ENCODE measurements around the gene AKAP1. TPM values are rescaled to one million over a fixed set of nuclear protein-coding genes. Genes with fewer than 3 reads are reported as not detected.
A peak's percentile ranks its signal among the peaks of the same experiment; 100 is the strongest.

The AKAP1 gene
- polyA plus RNA-seq, 3 donors, result 5.6 to 14.6 (median 6.8) TPM

- H3K36me3 ChIP-seq (replicated peaks in 1 of 2; ENCODE audit: control insufficient read depth in 1 of 2, insufficient read depth in 2 of 2, low read length in 2 of 2), result no peaks in the 10 kb centered on the region
- H3K9me3 ChIP-seq (replicated peaks in 1 of 2; ENCODE audit: control insufficient read depth in 1 of 2, insufficient read depth in 1 of 2, low read length in 2 of 2), result no peaks in the 10 kb centered on the region
- no peak overlapping the region for H2AFZ ChIP-seq (ENCODE audit: insufficient read depth, low read depth, low read length, poor library complexity, severe bottlenecking)
- Mint-ChIP-seq H3K27me3 (ENCODE audit: low read depth in 3 of 3) (peaks cover 27 to 50% (median 36%) of the 10 kb centered on the region in 3 donors), H3K4me3 (peak overlapping the region in 1 of 2 donors; percentile 7), H3K9me3 (peaks cover 0 to 2% (median 0%) of the 10 kb centered on the region in 7 donors), H3K4me1 (peaks cover 2% of the 10 kb centered on the region), H3K27ac (no peak overlapping the region), H3K36me3 (no peaks in the 10 kb centered on the region)
- no peak overlapping the region for H3K27ac ChIP-seq (ENCODE audit: low read depth in 1 of 2, low read length in 2 of 2)
- TF ChIP-seq, protein P1, sequence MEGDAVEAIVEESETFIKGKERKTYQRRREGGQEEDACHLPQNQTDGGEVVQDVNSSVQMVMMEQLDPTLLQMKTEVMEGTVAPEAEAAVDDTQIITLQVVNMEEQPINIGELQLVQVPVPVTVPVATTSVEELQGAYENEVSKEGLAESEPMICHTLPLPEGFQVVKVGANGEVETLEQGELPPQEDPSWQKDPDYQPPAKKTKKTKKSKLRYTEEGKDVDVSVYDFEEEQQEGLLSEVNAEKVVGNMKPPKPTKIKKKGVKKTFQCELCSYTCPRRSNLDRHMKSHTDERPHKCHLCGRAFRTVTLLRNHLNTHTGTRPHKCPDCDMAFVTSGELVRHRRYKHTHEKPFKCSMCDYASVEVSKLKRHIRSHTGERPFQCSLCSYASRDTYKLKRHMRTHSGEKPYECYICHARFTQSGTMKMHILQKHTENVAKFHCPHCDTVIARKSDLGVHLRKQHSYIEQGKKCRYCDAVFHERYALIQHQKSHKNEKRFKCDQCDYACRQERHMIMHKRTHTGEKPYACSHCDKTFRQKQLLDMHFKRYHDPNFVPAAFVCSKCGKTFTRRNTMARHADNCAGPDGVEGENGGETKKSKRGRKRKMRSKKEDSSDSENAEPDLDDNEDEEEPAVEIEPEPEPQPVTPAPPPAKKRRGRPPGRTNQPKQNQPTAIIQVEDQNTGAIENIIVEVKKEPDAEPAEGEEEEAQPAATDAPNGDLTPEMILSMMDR (IDR thresholded peaks at IDR 0.05), result no peak
- DNase-seq, result no peak
- no peak overlapping the region for H3K4me2 ChIP-seq (replicated peaks; ENCODE audit: extremely low read depth, low read length, poor library complexity, severe bottlenecking)
- peaks cover 6 to 14% of the 10 kb centered on the region in 2 donors for H3K27me3 ChIP-seq (ENCODE audit: control insufficient read depth in 2 of 2, insufficient read depth in 2 of 2, low read length in 2 of 2)
- intact Hi-C loops (cut with micrococcal nuclease), result no loop called here
- H3K4me1 ChIP-seq (ENCODE audit: control insufficient read depth in 1 of 2, insufficient read depth in 2 of 2, low read length in 2 of 2), result no peaks in the 10 kb centered on the region
- no CpG with 5 or more reads among the region's 1 CpG for WGBS (ENCODE audit: insufficient coverage)
- H3K4me3 ChIP-seq (replicated peaks in 1 of 3; ENCODE audit: low read depth in 2 of 3, low read length in 3 of 3), result no peak overlapping the region
- no peaks in the 10 kb centered on the region for H3K79me2 ChIP-seq (ENCODE audit: insufficient read depth, low read length)
- H3K9ac ChIP-seq (ENCODE audit: insufficient read depth, low read length, poor library complexity, severe bottlenecking), result no peak overlapping the region
- no peaks in the 10 kb centered on the region for H4K20me1 ChIP-seq (ENCODE audit: insufficient read depth, low read length)
Measured at GRCh38 chr17:57037411-57037810, 47.6 kb upstream of the AKAP1 start.

- DNase-seq, result no peak
Measured at GRCh38 chr17:57038486-57038885, 46.6 kb upstream of the AKAP1 start.

More at GRCh38 chr17:57038486-57038885, 46.6 kb upstream of the AKAP1 start:
- Histone ChIP-seq H3K4me1 (ENCODE audit: control insufficient read depth in 1 of 2, insufficient read depth in 2 of 2, low read length in 2 of 2) (no peaks in the 10 kb centered on the region), H3K27ac (ENCODE audit: low read depth in 1 of 2, low read length in 2 of 2) (no peak overlapping the region), H3K4me2 (replicated peaks; ENCODE audit: extremely low read depth, low read length, poor library complexity, severe bottlenecking) (no peak overlapping the region), H3K9me3 (replicated peaks in 1 of 2; ENCODE audit: control insufficient read depth in 1 of 2, insufficient read depth in 1 of 2, low read length in 2 of 2) (no peaks in the 10 kb centered on the region), H3K27me3 (ENCODE audit: control insufficient read depth in 2 of 2, insufficient read depth in 2 of 2, low read length in 2 of 2) (peaks cover 12 to 22% of the 10 kb centered on the region in 2 donors), H3K9ac (ENCODE audit: insufficient read depth, low read length, poor library complexity, severe bottlenecking) (no peak overlapping the region), H3K79me2 (ENCODE audit: insufficient read depth, low read length) (no peaks in the 10 kb centered on the region), H3K4me3 (replicated peaks in 1 of 3; ENCODE audit: low read depth in 2 of 3, low read length in 3 of 3) (no peak overlapping the region), H3K36me3 (replicated peaks in 1 of 2; ENCODE audit: control insufficient read depth in 1 of 2, insufficient read depth in 2 of 2, low read length in 2 of 2) (no peaks in the 10 kb centered on the region), H4K20me1 (ENCODE audit: insufficient read depth, low read length) (no peaks in the 10 kb centered on the region), H2AFZ (ENCODE audit: insufficient read depth, low read depth, low read length, poor library complexity, severe bottlenecking) (no peak overlapping the region)
- peaks cover 0 to 4% (median 2%) of the 10 kb centered on the region in 7 donors for H3K9me3 Mint-ChIP-seq
- peaks cover 30 to 59% (median 44%) of the 10 kb centered on the region in 3 donors for H3K27me3 Mint-ChIP-seq (ENCODE audit: low read depth in 3 of 3)
- intact Hi-C loops (cut with micrococcal nuclease), result no loop called here
- TF ChIP-seq, protein P1 (IDR thresholded peaks at IDR 0.05), result no peak
- H3K36me3 Mint-ChIP-seq, result no peaks in the 10 kb centered on the region
- H3K4me3 Mint-ChIP-seq, result peak overlapping the region in 1 of 2 donors; percentile 47
- no peak overlapping the region for H3K27ac Mint-ChIP-seq
- peaks cover 2% of the 10 kb centered on the region for H3K4me1 Mint-ChIP-seq
- no CpG with 5 or more reads among the region's 3 CpGs for WGBS (ENCODE audit: insufficient coverage)
